ENCODE measurements around the gene A2M.

- no peak for TF ChIP-seq CTCF (IDR thresholded peaks at IDR 0.05)
- TF ChIP-seq EZH2 (IDR thresholded peaks at IDR 0.05; ENCODE audit: borderline replicate concordance, insufficient read depth, low read depth, low read length, poor library complexity, severe bottlenecking), result no peak
Measured at GRCh38 chr12:9073076-9073475, 42.6 kb downstream of the A2M start.
